Nephron (organoid): Measurements from ENCODE around the gene MAST3.

Source experiments
- H3K27ac Mint-ChIP-seq, 3 experiments: 2 replicates each; pipeline ENCODE4 v1.8.0; 2020; ENCODE audit warnings: mixed read lengths in 3 of 3, mild to moderate bottlenecking in 2 of 3, moderate library complexity in 1 of 3
- H3K27me3 Mint-ChIP-seq: 2 replicates; pipeline ENCODE4 v1.8.0; 2021; ENCODE audit warnings: low read depth, mild to moderate bottlenecking, moderate library complexity, mixed read lengths
- H3K36me3 Mint-ChIP-seq: 2 replicates; pipeline ENCODE4 v1.8.0; 2020; ENCODE audit warnings: low read depth, mixed read lengths
- H3K4me1 Mint-ChIP-seq: 2 replicates; pipeline ENCODE4 v1.8.0; 2020; ENCODE audit warnings: mixed read lengths
- H3K4me3 Mint-ChIP-seq, 3 experiments: 2 replicates each; pipeline ENCODE4 v1.8.0; 2020; ENCODE audit warnings: mild to moderate bottlenecking in 3 of 3, mixed read lengths in 3 of 3, moderate library complexity in 2 of 3
- H3K9me3 Mint-ChIP-seq: 2 replicates; pipeline ENCODE4 v1.8.0; 2020; ENCODE audit warnings: mixed read lengths
- TF ChIP-seq, protein P1 (sequence below), 3 experiments: fragments of 200-600 bp; sonication (generic); IDR thresholded peaks; one replicate each; pipeline ENCODE4 v1.5.0; 2021; ENCODE audit warnings: antibody characterized with exemption in 3 of 3; ENCODE audit not compliant: unreplicated experiment in 3 of 3

MAST3 gene

GRCh38 chr19:18193388-18194180 is 96.0 kb downstream of the MAST3 start:
- TF ChIP-seq, protein P1, sequence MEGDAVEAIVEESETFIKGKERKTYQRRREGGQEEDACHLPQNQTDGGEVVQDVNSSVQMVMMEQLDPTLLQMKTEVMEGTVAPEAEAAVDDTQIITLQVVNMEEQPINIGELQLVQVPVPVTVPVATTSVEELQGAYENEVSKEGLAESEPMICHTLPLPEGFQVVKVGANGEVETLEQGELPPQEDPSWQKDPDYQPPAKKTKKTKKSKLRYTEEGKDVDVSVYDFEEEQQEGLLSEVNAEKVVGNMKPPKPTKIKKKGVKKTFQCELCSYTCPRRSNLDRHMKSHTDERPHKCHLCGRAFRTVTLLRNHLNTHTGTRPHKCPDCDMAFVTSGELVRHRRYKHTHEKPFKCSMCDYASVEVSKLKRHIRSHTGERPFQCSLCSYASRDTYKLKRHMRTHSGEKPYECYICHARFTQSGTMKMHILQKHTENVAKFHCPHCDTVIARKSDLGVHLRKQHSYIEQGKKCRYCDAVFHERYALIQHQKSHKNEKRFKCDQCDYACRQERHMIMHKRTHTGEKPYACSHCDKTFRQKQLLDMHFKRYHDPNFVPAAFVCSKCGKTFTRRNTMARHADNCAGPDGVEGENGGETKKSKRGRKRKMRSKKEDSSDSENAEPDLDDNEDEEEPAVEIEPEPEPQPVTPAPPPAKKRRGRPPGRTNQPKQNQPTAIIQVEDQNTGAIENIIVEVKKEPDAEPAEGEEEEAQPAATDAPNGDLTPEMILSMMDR (IDR thresholded peaks at IDR 0.05; ENCODE audit: unreplicated experiment in 3 of 3): peak in 1 of 3 experiments; percentile 11
- Mint-ChIP-seq H3K36me3 (peaks cover 7% of the 10 kb centered on the region), H3K27ac (peak overlapping the region in 1 of 3 experiments; percentile 97)

GRCh38 chr19:18194181-18194530 is 96.6 kb downstream of the MAST3 start:
- H3K9me3 Mint-ChIP-seq: no peaks in the 10 kb centered on the region
- no peaks in the 10 kb centered on the region for H3K27me3 Mint-ChIP-seq
- peaks cover 10% of the 10 kb centered on the region for H3K36me3 Mint-ChIP-seq
- H3K27ac Mint-ChIP-seq: no peak overlapping the region
- peak overlapping the region; percentile 86 to 89 (median 86) for H3K4me3 Mint-ChIP-seq
- TF ChIP-seq, protein P1 (IDR thresholded peaks at IDR 0.05; ENCODE audit: unreplicated experiment in 3 of 3): no peak
- peaks cover 14% of the 10 kb centered on the region for H3K4me1 Mint-ChIP-seq

More at GRCh38 chr19:18193388-18194180, 96.0 kb downstream of the MAST3 start:
- no peaks in the 10 kb centered on the region for H3K27me3 Mint-ChIP-seq
- peaks cover 14% of the 10 kb centered on the region for H3K4me1 Mint-ChIP-seq
- peak overlapping the region; percentile 86 to 89 (median 86) for H3K4me3 Mint-ChIP-seq
- no peaks in the 10 kb centered on the region for H3K9me3 Mint-ChIP-seq

DNA sequence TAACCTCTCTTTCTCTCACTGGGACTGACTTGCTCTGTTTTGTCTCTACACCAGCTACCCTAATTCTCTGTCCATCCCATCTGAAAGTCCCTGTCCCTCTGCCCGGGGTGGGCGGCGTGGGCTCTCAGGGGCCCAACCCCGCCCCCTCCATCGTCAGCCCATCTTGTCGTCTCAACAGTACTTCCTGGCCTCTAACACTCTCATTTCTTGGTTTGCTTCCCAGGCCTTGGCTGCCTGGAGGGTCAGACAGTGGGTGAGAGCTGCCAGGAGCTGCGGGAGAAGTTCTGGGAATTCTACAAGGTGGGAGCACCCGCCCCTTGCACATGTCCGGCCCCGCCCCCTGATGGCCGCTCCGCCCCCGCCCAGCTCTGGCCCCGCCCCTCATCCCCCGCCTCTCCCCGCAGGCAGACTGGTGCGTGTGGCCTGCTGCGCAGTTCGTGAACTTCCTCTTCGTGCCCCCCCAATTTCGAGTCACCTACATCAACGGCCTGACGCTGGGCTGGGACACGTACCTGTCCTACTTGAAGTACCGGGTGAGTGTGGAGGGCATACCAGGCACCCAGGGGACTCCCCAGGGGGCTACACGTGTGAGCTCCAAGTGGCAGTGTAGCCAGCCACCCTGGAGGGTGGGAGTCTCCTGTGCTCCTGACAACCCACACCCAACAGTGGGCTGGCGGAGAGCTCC is 97.1 kb downstream of the MAST3 start:
- peaks cover 14% of the 10 kb centered on the region for H3K4me1 Mint-ChIP-seq
- peaks cover 10% of the 10 kb centered on the region for H3K36me3 Mint-ChIP-seq
- TF ChIP-seq, protein P1 (IDR thresholded peaks at IDR 0.05; ENCODE audit: unreplicated experiment in 3 of 3): no peak
- no peaks in the 10 kb centered on the region for H3K27me3 Mint-ChIP-seq
- peak overlapping the region; percentile 86 to 89 (median 86) for H3K4me3 Mint-ChIP-seq
- no peaks in the 10 kb centered on the region for H3K9me3 Mint-ChIP-seq
- H3K27ac Mint-ChIP-seq: no peak overlapping the region

- peaks cover 15% of the 10 kb centered on the region for H3K36me3 Mint-ChIP-seq
- H3K9me3 Mint-ChIP-seq: no peaks in the 10 kb centered on the region
- H3K4me1 Mint-ChIP-seq: peaks cover 14% of the 10 kb centered on the region
- TF ChIP-seq, protein P1 (IDR thresholded peaks at IDR 0.05; ENCODE audit: unreplicated experiment in 3 of 3): no peak
- no peak overlapping the region for H3K27ac Mint-ChIP-seq
- H3K4me3 Mint-ChIP-seq: peak overlapping the region; percentile 59 to 72 (median 72)
- H3K27me3 Mint-ChIP-seq: no peaks in the 10 kb centered on the region
These were observed 98.9 kb downstream of the MAST3 start for GRCh38 chr19:18196511-18196845.

GRCh38 chr19:18197306-18197705 is 99.7 kb downstream of the MAST3 start:
- Mint-ChIP-seq H3K9me3 (no peaks in the 10 kb centered on the region), H3K4me1 (peaks cover 13% of the 10 kb centered on the region), H3K4me3 (no peak overlapping the region), H3K36me3 (peaks cover 15% of the 10 kb centered on the region), H3K27me3 (no peaks in the 10 kb centered on the region), H3K27ac (no peak overlapping the region)
- TF ChIP-seq, protein P1 (IDR thresholded peaks at IDR 0.05; ENCODE audit: unreplicated experiment in 3 of 3): no peak
